ES-I3 (cell line): ENCODE results near the gene ATOX1.
"Not testable (repeated sequence)": the region's sequence is repeated elsewhere in the genome, so short reads cannot be mapped to it uniquely, and the experiment has no call there.

ENCODE experiments used
- H3K36me3 ChIP-seq: 2 replicates; pipeline ENCODE4 v1.6.1; 2013; ENCODE audit warnings: mild to moderate bottlenecking, low read length, control low read depth, moderate library complexity; ENCODE audit not compliant: insufficient read depth
- H3K4me1 ChIP-seq: 2 replicates; pipeline ENCODE4 v1.6.1; 2013; ENCODE audit warnings: mild to moderate bottlenecking, control low read depth, low read length; ENCODE audit not compliant: insufficient read depth
- H3K9ac ChIP-seq: 2 replicates; pipeline ENCODE4 v1.6.1; 2013; ENCODE audit warnings: low read depth, mild to moderate bottlenecking, low read length, moderate library complexity
- H3K9me3 ChIP-seq: 2 replicates; pipeline ENCODE4 v1.6.1; 2013; ENCODE audit warnings: mild to moderate bottlenecking, low read length, moderate library complexity; ENCODE audit not compliant: control insufficient read depth, insufficient read depth

The ATOX1 gene, protein sequence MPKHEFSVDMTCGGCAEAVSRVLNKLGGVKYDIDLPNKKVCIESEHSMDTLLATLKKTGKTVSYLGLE

DNA sequence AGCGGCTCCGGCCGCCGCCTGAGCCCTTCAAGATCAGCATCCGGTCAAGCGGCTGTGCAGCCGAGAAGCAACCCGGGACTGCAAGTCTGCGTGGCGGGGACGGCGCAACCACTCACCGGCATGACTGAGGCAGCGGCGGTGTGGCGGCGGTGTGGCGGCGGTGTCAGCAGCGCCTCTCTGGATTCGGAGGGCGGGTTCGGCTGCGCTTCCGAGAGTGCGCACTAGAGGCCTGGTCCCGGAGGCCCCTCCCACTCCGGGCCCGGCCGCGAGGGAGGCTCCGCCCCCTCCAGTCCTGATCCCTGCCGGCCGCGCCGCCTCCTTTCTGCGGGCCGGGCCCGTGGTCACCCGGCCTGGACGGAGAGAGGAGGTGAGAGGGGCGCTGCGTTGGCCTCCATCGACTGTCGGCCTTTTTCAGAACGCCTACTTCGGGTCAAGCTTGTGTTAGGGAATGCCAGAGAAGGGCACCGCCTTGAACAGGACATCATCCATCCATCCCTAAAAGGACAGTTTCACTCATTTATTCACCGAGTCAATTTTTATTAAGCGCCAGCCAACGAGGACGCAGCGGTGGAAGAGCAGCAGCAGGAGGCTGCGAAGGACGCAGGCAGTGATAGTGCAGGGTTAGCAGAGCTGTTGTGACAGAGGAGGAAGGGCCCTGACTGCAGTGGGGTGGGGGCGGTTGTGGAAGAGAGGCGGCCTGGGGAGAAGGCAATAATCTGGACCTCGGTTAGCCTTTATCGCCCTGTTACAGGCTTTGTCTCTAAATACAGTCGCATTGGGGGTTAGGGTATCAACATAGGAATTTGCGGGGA is at the start of gene ATOX1:
Gene ATOX1 (minus strand): TSS at position 202 of the 812 bp plus-strand sequence. CDS start 80 bp downstream, at position 122.
- Histone ChIP-seq H3K9me3 (no peaks in the 10 kb centered on the region), H3K9ac (peak within 1 kb of the TSS; percentile 97), H3K4me1 (peaks cover 21% of the 10 kb centered on the region), H3K36me3 (no peaks in the 10 kb centered on the region)

DNA sequence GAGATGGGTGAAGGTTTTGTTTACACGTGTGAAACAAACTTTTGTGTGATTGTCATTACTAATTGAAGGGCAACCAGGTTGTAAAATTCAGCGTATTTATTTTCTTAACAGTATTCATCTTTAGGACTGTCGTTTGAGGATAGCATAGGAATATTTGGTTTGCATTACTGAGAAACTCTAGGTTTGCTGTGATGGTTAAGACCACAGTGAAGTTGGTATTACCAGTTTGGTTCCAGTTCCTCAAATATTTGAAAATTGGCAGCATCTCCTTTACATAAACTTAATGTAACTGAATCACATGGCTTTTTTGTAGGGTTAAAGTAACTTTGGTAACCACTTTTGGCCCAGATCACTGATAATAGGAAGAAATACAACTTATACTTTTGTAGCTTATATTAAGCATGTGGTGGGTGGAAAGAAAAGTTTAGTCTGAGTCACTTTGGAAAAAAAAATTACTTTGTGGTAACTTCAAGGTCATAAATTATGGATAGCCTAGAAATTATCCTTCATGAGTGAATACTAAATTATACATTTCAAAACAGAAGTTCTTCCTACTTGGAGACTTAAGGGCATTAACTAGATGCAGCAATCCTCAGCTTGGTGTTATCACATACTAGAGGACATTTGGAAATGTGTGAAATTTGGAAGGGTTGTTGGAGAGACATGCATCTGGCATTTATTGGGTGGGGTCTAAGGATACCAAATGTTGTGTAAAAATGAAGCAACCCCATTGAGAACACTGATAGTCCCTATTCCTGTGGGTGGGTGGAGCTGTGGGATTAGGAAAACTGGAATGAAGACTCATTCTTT is 47.2 kb upstream of the ATOX1 start:
- H3K4me1 ChIP-seq, result no peaks in the 10 kb centered on the region
- no peak overlapping the region for H3K9ac ChIP-seq
- H3K36me3 ChIP-seq, result peaks cover 22% of the 10 kb centered on the region
- no peaks in the 10 kb centered on the region for H3K9me3 ChIP-seq

DNA sequence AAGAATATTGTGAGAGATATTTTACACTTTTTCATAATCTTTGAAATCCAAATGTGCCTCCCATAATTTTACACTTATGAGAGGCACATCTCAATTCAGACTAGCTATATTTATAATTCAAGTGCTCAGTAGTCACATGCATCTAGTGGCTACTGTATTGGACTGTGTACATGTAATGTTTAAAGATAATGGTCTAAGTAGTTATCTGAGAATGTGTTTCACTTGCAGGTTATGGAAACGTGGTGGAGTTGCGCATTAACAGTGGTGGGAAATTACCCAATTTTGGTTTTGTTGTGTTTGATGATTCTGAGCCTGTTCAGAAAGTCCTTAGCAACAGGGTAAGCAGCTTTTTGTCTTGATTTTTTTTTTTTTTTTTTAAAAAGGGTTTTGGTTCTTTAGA is 42.1 kb upstream of the ATOX1 start:
- no peaks in the 10 kb centered on the region for H3K4me1 ChIP-seq
- no peaks in the 10 kb centered on the region for H3K9me3 ChIP-seq
- H3K36me3 ChIP-seq, result peaks cover 35% of the 10 kb centered on the region
- no peak overlapping the region for H3K9ac ChIP-seq

DNA sequence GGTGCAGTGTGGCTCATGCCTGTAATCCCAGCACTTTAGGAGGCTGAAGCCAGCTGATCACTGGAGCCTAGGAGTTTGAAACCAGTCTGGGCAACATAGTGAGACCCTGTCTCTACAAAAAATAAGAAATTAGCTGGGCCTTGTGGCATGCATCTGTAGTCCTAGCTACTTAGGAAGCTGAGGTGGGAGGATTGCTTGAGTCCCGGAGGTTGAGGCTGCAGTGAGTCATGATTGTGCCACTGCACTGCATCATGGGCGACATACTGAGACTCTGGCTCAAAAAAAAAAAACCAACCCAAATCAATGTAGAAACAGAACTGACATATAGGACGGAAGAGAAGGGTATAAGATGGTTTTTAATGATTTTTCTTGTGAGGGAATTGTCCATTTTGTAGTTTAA is 41.0 kb upstream of the ATOX1 start:
- Histone ChIP-seq H3K36me3 (peaks cover 34% of the 10 kb centered on the region), H3K4me1 (no peaks in the 10 kb centered on the region), H3K9ac (no peak overlapping the region), H3K9me3 (no peaks in the 10 kb centered on the region)

DNA sequence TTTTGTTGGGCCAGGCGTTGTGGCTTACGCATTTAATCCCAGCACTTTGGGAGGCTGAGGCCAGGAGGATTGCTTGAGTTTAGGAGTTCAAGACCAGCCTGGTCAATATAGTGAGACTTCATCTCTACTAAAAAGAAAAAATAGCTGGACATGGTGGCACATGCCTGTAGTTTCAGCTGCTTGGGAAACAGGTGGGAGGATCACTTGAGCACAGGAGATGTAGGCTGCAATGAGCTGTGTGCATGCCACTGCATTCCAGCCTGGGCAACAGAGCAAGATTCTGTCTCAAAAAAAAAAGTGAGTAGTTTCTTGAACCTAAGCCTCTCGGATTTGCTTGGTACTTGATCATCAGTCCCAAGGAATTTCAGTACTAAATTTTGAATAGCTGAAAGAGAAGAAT is 40.2 kb upstream of the ATOX1 start:
- H3K36me3 ChIP-seq, result peaks cover 35% of the 10 kb centered on the region

DNA sequence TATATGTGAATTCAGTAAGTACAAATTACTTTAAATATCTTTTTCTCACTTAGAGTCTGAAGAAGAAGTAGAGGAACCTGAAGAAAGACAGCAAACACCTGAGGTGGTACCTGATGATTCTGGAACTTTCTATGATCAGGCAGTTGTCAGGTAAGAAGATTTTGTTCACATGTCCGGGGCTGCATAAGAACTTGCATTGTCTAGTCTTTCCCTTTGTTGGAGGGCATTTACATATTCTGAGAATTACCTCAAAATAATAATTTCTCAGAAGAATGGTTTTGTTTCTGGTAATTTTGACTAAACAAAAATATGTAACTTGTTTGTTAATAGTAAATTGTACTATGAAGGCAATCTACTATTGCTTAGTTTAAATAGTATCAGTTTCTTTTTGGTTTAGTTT is 37.0 kb upstream of the ATOX1 start:
- Histone ChIP-seq H3K9ac (no peak overlapping the region), H3K36me3 (peaks cover 57% of the 10 kb centered on the region), H3K4me1 (no peaks in the 10 kb centered on the region), H3K9me3 (no peaks in the 10 kb centered on the region)

More for the DNA sequence above, 40.2 kb upstream of the ATOX1 start:
- Histone ChIP-seq H3K9ac (no peak overlapping the region), H3K9me3 (no peaks in the 10 kb centered on the region), H3K4me1 (no peaks in the 10 kb centered on the region)

DNA sequence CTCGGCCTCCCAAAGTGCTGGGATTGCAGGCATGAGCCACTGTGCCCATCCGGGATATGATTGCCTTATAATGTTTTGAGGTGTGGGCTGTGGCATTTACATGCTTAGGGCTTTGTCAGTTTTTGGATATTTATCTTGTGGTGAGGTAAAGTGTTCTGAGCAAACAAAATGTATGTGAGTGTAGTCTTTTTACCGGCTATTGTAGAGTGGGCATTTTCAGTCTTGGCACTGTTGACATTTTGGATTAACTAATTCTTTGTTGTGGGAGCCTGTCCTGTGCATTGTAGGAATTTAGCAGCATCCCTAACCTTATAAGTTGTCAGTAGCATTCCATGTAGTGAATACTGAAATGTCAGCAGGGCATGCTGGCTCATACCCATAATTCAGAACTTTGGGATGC is 34.9 kb upstream of the ATOX1 start:
- no peaks in the 10 kb centered on the region for H3K9me3 ChIP-seq
- no peak overlapping the region for H3K9ac ChIP-seq
- H3K36me3 ChIP-seq, result peaks cover 60% of the 10 kb centered on the region
- H3K4me1 ChIP-seq, result no peaks in the 10 kb centered on the region

DNA sequence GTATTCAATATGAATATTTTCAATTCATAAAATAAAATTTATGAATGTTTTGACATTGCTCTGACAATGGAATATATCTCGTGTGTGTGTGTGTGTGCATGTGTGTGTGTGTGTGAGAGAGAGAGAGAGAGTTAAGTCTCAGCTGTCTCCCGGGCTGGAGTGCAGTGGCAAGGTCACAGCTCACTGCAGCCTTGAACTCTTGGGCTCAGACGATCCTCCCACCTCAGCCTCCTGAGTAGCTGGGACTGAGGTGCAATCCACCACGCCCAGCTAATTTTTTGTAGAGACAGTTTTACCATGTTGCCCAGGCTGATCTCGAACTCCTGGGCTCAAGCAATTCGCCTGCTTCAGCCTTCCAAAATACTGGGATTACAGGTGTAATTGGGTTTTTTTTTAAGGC is 29.4 kb upstream of the ATOX1 start:
- no peaks in the 10 kb centered on the region for H3K9me3 ChIP-seq
- H3K36me3 ChIP-seq, result peaks cover 25% of the 10 kb centered on the region
- H3K4me1 ChIP-seq, result no peaks in the 10 kb centered on the region
- H3K9ac ChIP-seq, result no peak overlapping the region

DNA sequence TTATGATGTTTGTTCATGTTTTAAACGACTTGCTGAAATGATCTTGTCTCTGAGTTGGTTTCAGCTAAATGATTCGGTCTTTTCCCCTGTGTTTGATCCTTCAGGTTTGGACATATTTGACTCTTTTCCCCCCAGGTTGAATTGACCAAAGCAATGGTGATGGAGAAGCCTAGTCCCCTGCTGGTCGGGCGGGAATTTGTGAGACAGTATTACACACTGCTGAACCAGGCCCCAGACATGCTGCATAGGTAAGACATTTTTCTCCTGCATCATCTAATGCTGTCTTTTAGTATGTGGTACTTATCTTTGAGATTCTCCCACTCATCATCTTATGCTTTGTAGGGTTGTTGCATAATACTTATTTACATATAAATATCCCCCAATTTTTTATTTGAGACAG is 28.0 kb upstream of the ATOX1 start:
- Histone ChIP-seq H3K9me3 (no peaks in the 10 kb centered on the region), H3K9ac (no peak overlapping the region), H3K36me3 (peaks cover 16% of the 10 kb centered on the region), H3K4me1 (peaks cover 4% of the 10 kb centered on the region; the same call in 1 of the 2 replicates)

DNA sequence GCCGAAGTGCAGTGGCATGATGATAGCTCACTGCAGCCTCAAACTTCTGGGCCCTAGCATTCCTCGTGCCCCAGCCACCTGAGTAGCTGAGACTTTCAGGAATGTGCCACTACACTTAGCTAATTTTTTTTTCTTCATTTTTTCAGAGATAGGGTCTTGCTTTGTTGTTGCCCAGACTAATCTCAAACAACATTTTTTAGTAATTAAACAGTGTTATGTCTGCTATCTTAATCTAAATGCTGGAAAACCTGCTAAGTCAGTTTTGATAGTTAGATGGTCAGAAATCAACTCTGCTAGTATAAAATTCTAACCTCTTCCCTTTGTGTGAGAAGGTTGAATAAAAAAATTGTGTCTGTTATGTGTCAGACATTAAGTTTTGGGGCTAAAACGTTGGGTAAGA is 25.7 kb upstream of the ATOX1 start:
- Histone ChIP-seq H3K9ac (no peak overlapping the region), H3K4me1 (peaks cover 10% of the 10 kb centered on the region; the same call in 1 of the 2 replicates), H3K9me3 (no peaks in the 10 kb centered on the region), H3K36me3 (no peaks in the 10 kb centered on the region; the same call in 1 of the 2 replicates)

DNA sequence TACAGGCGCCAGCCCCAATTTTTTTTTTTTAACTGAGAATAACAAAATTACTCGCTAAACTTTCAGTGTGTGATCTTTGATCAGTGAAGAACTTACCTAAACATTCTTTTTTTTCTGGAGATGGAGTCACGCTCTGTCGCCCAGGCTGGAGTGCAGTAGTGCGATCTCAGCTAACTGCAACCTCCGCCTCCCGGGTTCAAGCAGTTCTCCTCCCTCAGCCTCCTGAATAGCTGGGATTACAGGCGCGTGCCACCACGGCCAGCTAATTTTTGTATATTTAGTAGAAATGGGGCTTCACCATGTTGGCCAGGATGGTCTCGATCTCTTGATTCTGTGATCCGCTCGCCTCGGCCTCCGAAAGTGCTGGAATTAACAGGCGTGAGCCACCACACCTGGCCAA is 25.2 kb upstream of the ATOX1 start:
- not testable (repeated sequence) for H3K9ac ChIP-seq, H3K9me3 ChIP-seq, H3K36me3 ChIP-seq
- peaks cover 10% of the 10 kb centered on the region; the same call in 1 of the 2 replicates for H3K4me1 ChIP-seq

DNA sequence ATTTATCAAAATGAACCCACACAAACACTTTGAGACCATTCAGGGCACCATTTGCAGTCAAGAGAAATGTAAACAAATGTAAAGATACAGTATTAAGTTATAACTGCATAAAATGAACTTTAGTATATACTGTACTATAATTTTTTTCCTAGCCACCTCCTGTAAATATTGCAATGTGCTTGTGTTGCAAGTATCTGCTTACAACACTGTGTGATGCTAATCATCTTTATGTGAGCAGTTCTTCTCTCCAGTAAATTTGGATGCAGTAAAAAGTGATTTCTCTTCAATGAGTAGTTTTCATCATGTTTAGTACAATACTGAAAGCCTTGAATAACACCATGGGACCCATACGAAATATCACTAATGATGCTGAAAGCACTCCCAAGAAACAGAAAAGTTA is 22.8 kb upstream of the ATOX1 start:
- Histone ChIP-seq H3K4me1 (peaks cover 10% of the 10 kb centered on the region; the same call in 1 of the 2 replicates), H3K36me3 (peaks cover 14% of the 10 kb centered on the region), H3K9ac (no peak overlapping the region), H3K9me3 (no peaks in the 10 kb centered on the region)

DNA sequence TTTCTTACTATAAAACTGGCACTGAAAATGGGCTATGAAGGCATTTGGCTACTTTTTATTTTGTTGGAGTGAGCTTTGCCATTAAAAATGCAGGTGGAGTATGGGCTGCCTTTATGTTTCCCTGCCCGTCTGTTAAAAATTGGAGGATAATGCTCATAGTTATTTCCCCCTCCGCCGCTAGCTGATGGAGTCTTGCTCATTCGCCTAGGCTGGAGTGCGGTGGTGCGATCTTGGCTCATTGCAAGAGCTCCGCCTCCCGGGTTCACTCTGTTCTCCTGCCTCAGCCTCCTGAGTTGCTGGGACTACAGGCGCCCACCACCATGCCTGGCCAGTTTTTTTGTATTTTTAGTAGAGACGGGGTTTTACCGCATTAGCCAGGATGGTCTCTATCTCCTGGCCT is 21.9 kb upstream of the ATOX1 start:
- no peaks in the 10 kb centered on the region for H3K9me3 ChIP-seq
- H3K9ac ChIP-seq, result no peak overlapping the region
- peaks cover 14% of the 10 kb centered on the region for H3K36me3 ChIP-seq
- peaks cover 13% of the 10 kb centered on the region; the same call in 1 of the 2 replicates for H3K4me1 ChIP-seq

DNA sequence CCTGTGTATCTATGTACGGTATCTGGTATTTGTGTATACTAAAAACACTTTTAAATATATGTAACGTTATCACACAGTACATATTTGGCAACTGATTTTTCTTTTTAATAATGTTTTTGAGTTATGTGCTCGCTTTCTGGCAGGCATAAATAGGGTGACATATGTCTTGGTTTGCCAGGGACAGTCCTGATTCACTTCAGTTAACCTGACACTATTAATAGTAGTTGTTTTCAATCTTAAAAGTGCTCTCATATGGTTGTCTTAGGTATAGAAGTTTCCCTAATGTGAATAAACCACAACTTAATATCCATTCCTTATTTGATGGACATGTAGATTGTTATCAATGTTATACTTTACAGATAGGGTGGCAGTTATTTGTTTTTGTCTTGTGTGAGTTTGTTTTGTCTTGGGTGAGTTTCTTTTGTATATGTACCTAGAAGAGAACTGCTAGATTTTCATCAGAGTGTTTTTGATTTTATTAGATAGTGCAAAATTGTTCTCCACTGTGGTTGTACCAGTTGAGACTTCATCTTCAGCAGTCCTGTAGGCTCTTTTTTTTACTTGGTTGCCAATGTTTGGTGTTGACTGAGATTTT is 21.2 kb upstream of the ATOX1 start:
- Histone ChIP-seq H3K4me1 (peaks cover 17% of the 10 kb centered on the region; the same call in 1 of the 2 replicates), H3K9ac (no peak overlapping the region), H3K36me3 (peaks cover 14% of the 10 kb centered on the region), H3K9me3 (no peaks in the 10 kb centered on the region)
